H1 (cell line): ENCODE results near the gene RND2. TPM values are rescaled to one million over a fixed set of nuclear protein-coding genes. Genes with fewer than 3 reads are reported as not detected.

ENCODE experiments used
- CTCF ChIA-PET: fragments of 300-600 bp; sonication (Branson Sonifier 250); formaldehyde crosslinking; loops from one replicate; lab custom pipeline; 2021; ENCODE audit not compliant: partially characterized antibody; lab: Charles Lee
- POLR2A ChIA-PET: fragments of 300-600 bp; sonication (Branson Sonifier 250); formaldehyde crosslinking; loops from one replicate; lab custom pipeline; 2021; ENCODE audit warnings: inconsistent platforms; ENCODE audit not compliant: partially characterized antibody; lab: Charles Lee
- DNase-seq, 2 experiments: peaks; one replicate each; pipeline versions ENCODE4 v3.0.0 to v3.0.0-alpha.2; 2010 to 2022; ENCODE audit warnings: low spot score in 2 of 2, low read depth in 1 of 2, mixed read lengths in 1 of 2
- FAIRE-seq: peaks from 2 replicates; lab custom pipeline; 2011; peaks lifted over from hg19 to GRCh38; lab: Jason Lieb, UNC
- H2AFZ ChIP-seq: 2 replicates; pipeline ENCODE4 v1.8.1; 2012; ENCODE audit warnings: low read length, inconsistent platforms
- H2AK5ac ChIP-seq: 2 replicates; pipeline ENCODE4 v1.6.1; 2013; ENCODE audit warnings: low read depth, low read length
- H2BK120ac ChIP-seq: replicated peaks from 2 replicates; pipeline ENCODE3; 2013; ENCODE audit warnings: low read depth, low read length, inconsistent platforms
- H2BK12ac ChIP-seq: 2 replicates; pipeline ENCODE4 v1.6.1; 2013; ENCODE audit warnings: low read depth, low read length
- H2BK15ac ChIP-seq: 2 replicates; pipeline ENCODE4 v1.6.1; 2013; ENCODE audit warnings: low read length
- H2BK20ac ChIP-seq: 2 replicates; pipeline ENCODE4 v1.6.1; 2013; ENCODE audit warnings: low read length
- H2BK5ac ChIP-seq: 2 replicates; pipeline ENCODE4 v1.6.1; 2013; ENCODE audit warnings: low read depth, low read length
- H3K14ac ChIP-seq: 2 replicates; pipeline ENCODE4 v1.6.1; 2013; ENCODE audit warnings: inconsistent platforms; ENCODE audit not compliant: insufficient read length
- H3K18ac ChIP-seq: 2 replicates; pipeline ENCODE4 v1.6.1; 2013; ENCODE audit warnings: low read length; ENCODE audit errors: extremely low read depth
- H3K23ac ChIP-seq: 2 replicates; pipeline ENCODE4 v1.6.1; 2013; ENCODE audit warnings: inconsistent platforms; ENCODE audit not compliant: insufficient read length
- H3K23me2 ChIP-seq: 2 replicates; pipeline ENCODE4 v1.6.1; 2013; ENCODE audit warnings: low read depth, low read length
- H3K27ac ChIP-seq: 2 replicates; pipeline ENCODE4 v1.6.1; 2011; ENCODE audit warnings: low read depth, low read length, inconsistent platforms
- H3K27me3 ChIP-seq, 4 experiments: replicated peaks in 1 of 4; 1 replicate in 1 of 4; 2 replicates in 3 of 4; pipeline versions ENCODE4 v1.6.1 to v1.8.1; 2011 to 2013; ENCODE audit warnings: low read length in 3 of 4, mild to moderate bottlenecking in 3 of 4, inconsistent platforms in 2 of 4, mixed read lengths in 2 of 4, moderate library complexity in 1 of 4; ENCODE audit not compliant: control insufficient read depth in 3 of 4, insufficient read depth in 3 of 4; ENCODE audit errors: extremely low read depth in 1 of 4
- H3K36me3 ChIP-seq, 4 experiments: 2 replicates each; pipeline versions ENCODE4 v1.6.1 to v1.8.1; 2011 to 2013; ENCODE audit warnings: mild to moderate bottlenecking in 4 of 4, low read length in 3 of 4, moderate library complexity in 2 of 4, control low read depth in 1 of 4, inconsistent platforms in 1 of 4; ENCODE audit not compliant: insufficient read depth in 4 of 4, control insufficient read depth in 2 of 4
- H3K4ac ChIP-seq: replicated peaks from 2 replicates; pipeline ENCODE3; 2013; ENCODE audit warnings: low read length, low read depth, mixed read lengths, inconsistent platforms; ENCODE audit not compliant: insufficient read length
- H3K4me1 ChIP-seq, 4 experiments: replicated peaks in 1 of 4; 1 replicate in 1 of 4; 2 replicates in 3 of 4; pipeline versions ENCODE4 v1.6.1 to v1.8.1; 2011 to 2013; ENCODE audit warnings: low read length in 3 of 4, inconsistent platforms in 2 of 4, mixed read lengths in 1 of 4; ENCODE audit not compliant: insufficient read depth in 4 of 4, control insufficient read depth in 3 of 4
- H3K4me2 ChIP-seq, 2 experiments: 2 replicates each; pipeline versions ENCODE4 v1.6.1 to v1.8.1; 2011 to 2013; ENCODE audit warnings: low read depth in 2 of 2, low read length in 2 of 2, control low read depth in 1 of 2, inconsistent platforms in 1 of 2, mild to moderate bottlenecking in 1 of 2; ENCODE audit not compliant: insufficient read depth in 1 of 2
- H3K4me3 ChIP-seq, 4 experiments: fragments of 200-600, 300-600 bp in 1 of 4; sonication (generic), shearing (Covaris generic), sonication (Bioruptor Twin) in 1 of 4; 2 replicates each; pipeline versions ENCODE4 v1.5.1 to v1.8.1; 2011 to 2016; ENCODE audit warnings: low read length in 4 of 4, low read depth in 3 of 4, control low read depth in 2 of 4, inconsistent platforms in 2 of 4, mild to moderate bottlenecking in 2 of 4, mixed read lengths in 1 of 4, moderate library complexity in 1 of 4; ENCODE audit not compliant: insufficient read depth in 2 of 4; ENCODE audit errors: extremely low read depth in 1 of 4
- H3K56ac ChIP-seq: replicated peaks from 2 replicates; pipeline ENCODE3; 2013; ENCODE audit warnings: low read depth, mild to moderate bottlenecking, mixed read lengths, low read length, inconsistent platforms; ENCODE audit not compliant: insufficient read length
- H3K79me1 ChIP-seq: 2 replicates; pipeline ENCODE4 v1.6.1; 2013; ENCODE audit warnings: low read depth, low read length, control low read depth
- H3K79me2 ChIP-seq, 2 experiments: 2 replicates each; pipeline versions ENCODE4 v1.6.1 to v1.8.1; 2012 to 2013; ENCODE audit warnings: low read length in 2 of 2, mild to moderate bottlenecking in 2 of 2, inconsistent platforms in 1 of 2; ENCODE audit not compliant: insufficient read depth in 2 of 2, control insufficient read depth in 1 of 2
- H3K9ac ChIP-seq, 4 experiments: replicated peaks in 1 of 4; 1 replicate in 1 of 4; 2 replicates in 3 of 4; pipeline versions ENCODE4 v1.6.1 to v1.8.1; 2011 to 2013; ENCODE audit warnings: low read depth in 3 of 4, low read length in 3 of 4, control low read depth in 2 of 4, mild to moderate bottlenecking in 2 of 4, moderate library complexity in 2 of 4, inconsistent platforms in 1 of 4; ENCODE audit errors: extremely low read depth in 1 of 4
- H3K9me3 ChIP-seq, 2 experiments: 2 replicates each; pipeline versions ENCODE4 v1.6.1 to v1.8.1; 2012 to 2013; ENCODE audit warnings: mild to moderate bottlenecking in 2 of 2, moderate library complexity in 2 of 2, control low read depth in 1 of 2, inconsistent platforms in 1 of 2, low read depth in 1 of 2, low read length in 1 of 2, mixed read lengths in 1 of 2; ENCODE audit not compliant: insufficient read depth in 2 of 2
- H4K20me1 ChIP-seq, 2 experiments: replicated peaks in 1 of 2; 2 replicates each; pipeline versions ENCODE3 to v1.8.1; 2011 to 2013; ENCODE audit warnings: inconsistent platforms in 2 of 2, low read length in 2 of 2, mild to moderate bottlenecking in 1 of 2; ENCODE audit not compliant: insufficient read depth in 2 of 2, control insufficient read depth in 1 of 2
- H4K5ac ChIP-seq: 2 replicates; pipeline ENCODE4 v1.6.1; 2013; ENCODE audit warnings: low read length, low read depth, mixed read lengths, inconsistent platforms; ENCODE audit not compliant: insufficient read length
- H4K8ac ChIP-seq: 2 replicates; pipeline ENCODE4 v1.8.0; 2013; ENCODE audit warnings: mild to moderate bottlenecking, moderate library complexity, low read length, inconsistent platforms; ENCODE audit not compliant: insufficient read depth; ENCODE audit errors: extremely low read depth
- H4K91ac ChIP-seq: replicated peaks from 2 replicates; pipeline ENCODE3; 2013; ENCODE audit warnings: low read length, mixed read lengths, inconsistent platforms; ENCODE audit not compliant: insufficient read length
- CEBPB ChIP-seq: IDR thresholded peaks from 2 replicates; pipeline ENCODE4 v1.6.1; 2012; ENCODE audit warnings: low read depth, low read length
- JUND ChIP-seq: IDR thresholded peaks from 2 replicates; pipeline ENCODE4 v1.6.1; 2011; ENCODE audit warnings: mild to moderate bottlenecking, improper control_type of control experiment, low read length
- NRF1 ChIP-seq: IDR thresholded peaks from 2 replicates; pipeline ENCODE4 v1.6.1; 2011; ENCODE audit warnings: mild to moderate bottlenecking, low read depth, low read length, improper control_type of control experiment
- POLR2A ChIP-seq, 2 experiments: IDR thresholded peaks; 1 replicate in 1 of 2; 2 replicates in 1 of 2; pipeline ENCODE4 v1.6.1; 2011; ENCODE audit warnings: low read depth in 2 of 2, low read length in 2 of 2, mild to moderate bottlenecking in 2 of 2; ENCODE audit errors: control extremely low read depth in 1 of 2
- RXRA ChIP-seq: IDR thresholded peaks from 2 replicates; pipeline ENCODE4 v1.6.1; 2011; ENCODE audit warnings: low read depth, mild to moderate bottlenecking, low read length, moderate library complexity; ENCODE audit not compliant: insufficient read depth
- SP1 ChIP-seq: IDR thresholded peaks from 2 replicates; pipeline ENCODE4 v1.6.1; 2011; ENCODE audit warnings: low read depth, low read length
- SUZ12 ChIP-seq: fragments of 200-600 bp; sonication (generic); IDR thresholded peaks from 2 replicates; pipeline ENCODE4 v1.6.1; 2012; ENCODE audit warnings: mild to moderate bottlenecking, inconsistent platforms, low read length, moderate library complexity, mixed read lengths
- TCF12 ChIP-seq: IDR thresholded peaks from 2 replicates; pipeline ENCODE4 v1.6.1; 2011; ENCODE audit warnings: low read depth, mild to moderate bottlenecking, low read length
- TEAD4 ChIP-seq: IDR thresholded peaks from 2 replicates; pipeline ENCODE4 v1.6.1; 2012; ENCODE audit warnings: low read depth, low read length, inconsistent platforms, mixed read lengths
- WGBS, 2 experiments: shearing (Covaris generic) in 1 of 2; methylation state at CpG; one replicate each; pipeline versions ENCODE4 v1.1.6 to v1.1.7; 2013 to 2015; ENCODE audit warnings: low lambda C conversion rate in 2 of 2, mixed read lengths in 2 of 2, inconsistent platforms in 1 of 2, low coverage in 1 of 2, missing lambda C conversion rate in 1 of 2; ENCODE audit not compliant: insufficient replicate concordance in 2 of 2, insufficient coverage in 1 of 2, insufficient read length in 1 of 2; ENCODE audit errors: extremely low coverage in 1 of 2, missing lambda C conversion rate in 1 of 2; 5-methylcytosine and 5-hydroxymethylcytosine counted together
- polyA plus RNA-seq, 7 experiments: library from polyadenylated mRNA; depleted of rRNA in 3 of 7; stranded (reverse) in 5 of 7; unstranded in 2 of 7; fragments of >200 nt in 5 of 7; fragments of 200-250 nt in 2 of 7; gene quantifications; 1 replicate in 5 of 7; 2 replicates in 1 of 7; 4 replicates in 1 of 7; pipeline versions ENCODE4 v1.2.1 to v1.2.3, GENCODE V29; 2011 to 2013; ENCODE audit warnings: missing spikeins in 2 of 7, mixed read lengths in 2 of 7
- total RNA-seq: library from RNA; stranded (reverse); fragmentation: NEBNext Ultra II Directional; extraction: Animal tissue kit (Norgen Biotek cat#: 25700); gene quantifications from 2 replicates; pipeline ENCODE4 v1.2.1, GENCODE V29; 2021

Gene RND2
- total and polyA plus RNA-seq, 2 of the 8 experiments (the other 6 are each of a cell fraction or from before 2014, with no cell fraction given), result 51.3 to 61.4 TPM

DNA sequence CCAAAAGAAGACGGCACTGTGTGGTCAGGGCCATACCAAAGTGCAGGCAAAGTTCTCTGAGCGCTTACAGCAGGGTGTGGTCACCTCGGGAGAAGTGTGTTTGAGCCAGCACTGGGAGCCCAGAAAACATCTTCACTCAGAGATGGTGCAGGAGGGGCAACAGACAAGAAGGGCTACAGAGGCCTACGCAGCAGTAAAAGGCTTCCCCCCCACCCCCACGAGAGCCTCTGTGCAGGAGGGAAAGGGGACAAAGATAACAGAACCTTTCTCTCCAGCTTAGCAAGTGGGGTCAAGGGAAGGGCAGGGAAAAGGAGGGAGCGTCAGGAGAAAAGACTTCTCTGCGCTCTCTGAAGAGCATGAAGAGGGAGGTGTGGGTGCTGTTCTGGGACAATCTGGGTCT, 5.6 kb upstream of the RND2 start:
- Histone ChIP-seq H4K91ac (no peak overlapping the region), H2AK5ac (no peak overlapping the region), H3K4ac (no peak overlapping the region), H3K4me1 (peaks cover 6 to 18% (median 12%) of the 10 kb centered on the region in 4 experiments), H3K23me2 (peaks cover 8% of the 10 kb centered on the region; the same call in 1 of the 2 replicates), H3K27ac (no peak overlapping the region), H3K18ac (no peak overlapping the region), H3K56ac (no peak overlapping the region), H2BK20ac (no peak overlapping the region), H3K79me1 (peaks cover 17% of the 10 kb centered on the region), H4K5ac (no peak overlapping the region), H3K9me3 (no peaks in the 10 kb centered on the region), H3K4me2 (peak overlapping the region; percentile 18 to 86; a peak in 3 of 4 replicates), H2BK120ac (no peak overlapping the region), H3K36me3 (peaks cover 6 to 39% (median 12%) of the 10 kb centered on the region in 4 experiments; a peak in 7 of 8 replicates), H3K14ac (no peak overlapping the region), H2AFZ (no peak overlapping the region), H4K8ac (no peak overlapping the region; the same call in 1 of the 2 replicates), H3K9ac (no peak overlapping the region), H3K79me2 (peaks cover 0 to 35% of the 10 kb centered on the region in 2 experiments; a peak in 3 of 4 replicates), H2BK12ac (no peak overlapping the region), H4K20me1 (peaks cover 10% of the 10 kb centered on the region in 2 experiments), H3K23ac (no peak overlapping the region), H2BK15ac (no peak overlapping the region), H3K27me3 (no peaks in the 10 kb centered on the region)
- CTCF ChIA-PET, result interaction anchor here (0.6 to 1.0 kb wide), 3 partner anchors 13 to 291 kb away, joined by 3 to 4 read pairs (median 3); partner anchors contain the start of gene BRCA1
- FAIRE-seq (no peak), DNase-seq (no peak)
- POLR2A ChIA-PET, result interaction anchor here (0.6 to 10.8 kb wide), 9 partner anchors 8 to 1341 kb away, joined by 3 to 123 read pairs (median 3); partner anchors contain the start of genes IFI35, PTGES3L, RPL27 and RUNDC1
- WGBS, 2 experiments, result 82% methylated on average over 7 of the region's 7 CpGs; no CpG with 5 or more reads in 1 of the 2 experiments
- no peak for TF ChIP-seq JUND
- TF ChIP-seq RXRA, result no peak
- no peak for TF ChIP-seq POLR2A (IDR thresholded peaks at IDR 0.05; ENCODE audit: control extremely low read depth in 1 of 2, low read depth in 2 of 2, low read length in 2 of 2)
- TF ChIP-seq NRF1, result no peak
- TF ChIP-seq CEBPB, result no peak
- no peak for TF ChIP-seq TCF12
- TF ChIP-seq SP1, result no peak
- TF ChIP-seq TEAD4, result no peak
- TF ChIP-seq SUZ12, result no peak
- TF ChIP-seq, all 59 proteins: peak for 0
- H2BK5ac ChIP-seq, result peak overlapping the region; percentile 49; the same call in 1 of the 2 replicates
- no peak overlapping the region for H3K4me3 ChIP-seq
